Retinal pigment epithelial cell (primary cell): ENCODE data around the gene DPP6.

Experiments
- DNase-seq: peaks from one replicate; pipeline ENCODE4 v3.0.0-alpha.2; 2010; ENCODE audit warnings: low read depth
- H3K4me3 ChIP-seq: 2 replicates; pipeline ENCODE4 v1.5.1; 2011; ENCODE audit warnings: mild to moderate bottlenecking, low read length, control low read depth, moderate library complexity
- TF ChIP-seq, protein P1 (sequence below): conservative IDR thresholded peaks from 2 replicates; pipeline ENCODE4 v1.5.1; 2011; ENCODE audit warnings: low read depth, low read length, control low read depth, inconsistent platforms

DPP6 gene

DNA sequence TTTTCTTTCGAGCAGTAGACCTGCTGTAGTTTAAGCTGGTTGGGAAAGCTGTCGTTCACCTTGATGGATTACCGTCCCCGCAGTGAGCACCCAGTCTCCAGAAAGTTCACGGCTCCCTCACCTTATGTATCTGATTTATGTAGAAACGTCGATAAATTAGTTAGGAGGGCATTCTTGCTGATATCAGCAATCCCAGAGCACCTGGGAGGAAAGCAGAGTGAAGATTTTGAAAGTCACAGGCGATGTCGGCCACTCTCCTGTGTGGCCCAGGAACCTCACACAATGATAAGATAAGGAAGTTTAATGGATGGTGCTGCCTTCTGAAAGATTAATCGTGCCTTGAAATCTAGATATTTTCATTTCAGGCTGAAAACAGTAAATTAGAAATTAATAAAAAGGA lies 336.8 kb downstream of the DPP6 start:
- TF ChIP-seq, protein P1, sequence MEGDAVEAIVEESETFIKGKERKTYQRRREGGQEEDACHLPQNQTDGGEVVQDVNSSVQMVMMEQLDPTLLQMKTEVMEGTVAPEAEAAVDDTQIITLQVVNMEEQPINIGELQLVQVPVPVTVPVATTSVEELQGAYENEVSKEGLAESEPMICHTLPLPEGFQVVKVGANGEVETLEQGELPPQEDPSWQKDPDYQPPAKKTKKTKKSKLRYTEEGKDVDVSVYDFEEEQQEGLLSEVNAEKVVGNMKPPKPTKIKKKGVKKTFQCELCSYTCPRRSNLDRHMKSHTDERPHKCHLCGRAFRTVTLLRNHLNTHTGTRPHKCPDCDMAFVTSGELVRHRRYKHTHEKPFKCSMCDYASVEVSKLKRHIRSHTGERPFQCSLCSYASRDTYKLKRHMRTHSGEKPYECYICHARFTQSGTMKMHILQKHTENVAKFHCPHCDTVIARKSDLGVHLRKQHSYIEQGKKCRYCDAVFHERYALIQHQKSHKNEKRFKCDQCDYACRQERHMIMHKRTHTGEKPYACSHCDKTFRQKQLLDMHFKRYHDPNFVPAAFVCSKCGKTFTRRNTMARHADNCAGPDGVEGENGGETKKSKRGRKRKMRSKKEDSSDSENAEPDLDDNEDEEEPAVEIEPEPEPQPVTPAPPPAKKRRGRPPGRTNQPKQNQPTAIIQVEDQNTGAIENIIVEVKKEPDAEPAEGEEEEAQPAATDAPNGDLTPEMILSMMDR: no peak
- H3K4me3 ChIP-seq: no peak overlapping the region
- no peak for DNase-seq

DNA sequence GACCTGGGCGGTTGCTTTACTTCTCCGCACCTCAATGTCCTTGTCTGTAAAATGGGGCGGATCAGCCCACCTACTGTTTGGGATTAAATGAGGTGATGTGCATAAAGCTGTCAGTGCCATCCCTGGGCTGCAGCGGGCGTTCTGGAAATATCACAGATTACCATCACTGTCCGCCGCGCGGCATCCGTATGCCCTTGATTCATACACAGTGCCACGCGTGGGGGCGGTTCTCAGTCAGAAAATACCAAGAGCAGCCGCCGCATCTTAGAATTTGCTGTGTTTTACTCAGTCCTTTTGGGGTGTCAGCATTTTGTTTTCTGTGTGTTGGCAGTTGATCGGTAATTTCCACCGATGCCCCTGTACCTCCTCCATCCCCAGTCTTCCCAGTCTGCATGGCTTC lies 338.8 kb downstream of the DPP6 start:
- DNase-seq: no peak
- H3K4me3 ChIP-seq: no peak overlapping the region
- TF ChIP-seq, protein P1: no peak

DNA sequence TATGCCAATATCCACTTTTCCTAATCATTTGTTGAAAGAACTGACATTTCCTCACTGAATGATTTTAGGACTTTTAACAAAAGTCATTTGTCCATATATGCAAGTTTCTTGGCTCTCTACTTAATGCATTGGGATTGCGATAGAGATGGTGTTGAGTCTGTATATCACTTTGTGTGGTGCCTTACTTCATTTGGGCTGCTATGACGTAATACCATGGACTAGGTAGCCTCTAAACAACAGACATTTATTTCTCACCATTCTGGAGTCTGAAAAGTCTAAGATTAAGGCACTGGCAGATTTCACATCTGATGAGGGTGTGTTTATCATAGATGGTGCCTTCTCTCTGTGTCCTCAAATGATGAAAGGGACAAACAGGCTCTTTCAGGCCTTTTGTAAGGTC lies 342.6 kb downstream of the DPP6 start:
- TF ChIP-seq, protein P1: no peak
- H3K4me3 ChIP-seq: no peak overlapping the region
- DNase-seq: no peak

DNA sequence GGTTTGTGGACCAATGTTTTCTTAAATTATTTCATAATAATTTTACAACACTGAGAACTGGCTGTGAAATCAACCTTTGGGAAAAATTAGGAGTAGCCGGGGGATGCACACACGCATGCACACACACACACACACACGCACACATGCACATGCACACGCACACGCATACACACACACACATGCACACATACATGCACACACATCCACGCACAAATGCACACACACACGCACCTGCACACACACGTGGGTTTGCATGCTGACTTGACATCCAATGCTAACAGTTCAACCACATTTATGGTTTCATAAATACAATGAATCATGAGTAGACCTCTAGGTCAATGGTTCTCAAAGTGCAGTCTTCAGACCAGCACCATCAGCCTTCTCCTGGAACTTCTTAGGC lies 354.1 kb downstream of the DPP6 start:
- H3K4me3 ChIP-seq: no peak overlapping the region
- TF ChIP-seq, protein P1: no peak
- DNase-seq: no peak

DNA sequence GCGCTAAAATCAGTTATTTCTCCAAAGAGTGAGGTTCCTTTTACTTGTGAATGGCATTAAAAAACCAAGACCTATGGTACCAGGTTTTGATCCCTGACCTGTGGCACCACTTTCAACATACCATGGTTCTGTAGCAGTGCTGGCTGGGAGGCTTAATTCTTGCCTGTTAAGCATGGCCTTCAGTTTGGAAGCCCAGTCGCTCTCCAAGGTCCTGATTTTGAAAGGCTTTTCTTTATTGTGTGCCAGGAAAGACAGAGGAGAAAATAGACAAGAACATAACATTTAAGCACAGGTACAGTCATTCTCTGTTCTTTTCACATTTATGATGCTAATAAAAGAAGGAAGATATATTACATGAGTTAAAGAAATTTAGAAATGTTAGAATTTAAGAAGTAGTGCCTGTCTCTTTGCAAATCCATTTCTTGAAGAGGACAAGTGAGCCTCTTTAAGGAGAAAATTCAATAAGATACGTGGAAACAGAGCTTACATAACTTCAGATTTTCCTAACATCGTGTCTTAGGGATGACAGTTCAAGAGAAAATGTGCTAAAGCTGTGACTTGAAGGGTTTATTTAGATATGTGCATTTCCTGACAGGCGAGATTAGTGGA lies 357.6 kb downstream of the DPP6 start:
- no peak for DNase-seq
- TF ChIP-seq, protein P1: no peak
- no peak overlapping the region for H3K4me3 ChIP-seq

DNA sequence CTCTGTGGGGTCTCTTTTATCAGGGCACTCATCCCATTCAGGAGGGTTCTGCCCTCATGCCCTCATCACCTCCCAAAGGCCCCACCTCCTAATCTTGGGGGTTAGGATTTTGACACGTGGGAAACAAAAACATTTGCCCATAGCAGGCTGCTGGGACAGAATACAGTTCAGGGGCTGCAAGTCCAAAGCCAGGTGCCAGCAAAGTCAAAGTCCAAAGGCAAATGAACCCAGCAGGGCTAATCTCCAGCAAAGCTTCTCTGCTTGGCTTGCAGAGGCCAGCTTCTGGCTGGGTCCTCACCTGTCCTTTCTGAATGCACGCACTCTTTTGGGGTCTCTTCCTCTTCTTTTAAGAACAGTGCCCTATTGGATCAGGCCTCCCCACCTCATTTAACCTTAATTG lies 359.9 kb downstream of the DPP6 start:
- no peak for DNase-seq
- H3K4me3 ChIP-seq: no peak overlapping the region
- TF ChIP-seq, protein P1: no peak

DNA sequence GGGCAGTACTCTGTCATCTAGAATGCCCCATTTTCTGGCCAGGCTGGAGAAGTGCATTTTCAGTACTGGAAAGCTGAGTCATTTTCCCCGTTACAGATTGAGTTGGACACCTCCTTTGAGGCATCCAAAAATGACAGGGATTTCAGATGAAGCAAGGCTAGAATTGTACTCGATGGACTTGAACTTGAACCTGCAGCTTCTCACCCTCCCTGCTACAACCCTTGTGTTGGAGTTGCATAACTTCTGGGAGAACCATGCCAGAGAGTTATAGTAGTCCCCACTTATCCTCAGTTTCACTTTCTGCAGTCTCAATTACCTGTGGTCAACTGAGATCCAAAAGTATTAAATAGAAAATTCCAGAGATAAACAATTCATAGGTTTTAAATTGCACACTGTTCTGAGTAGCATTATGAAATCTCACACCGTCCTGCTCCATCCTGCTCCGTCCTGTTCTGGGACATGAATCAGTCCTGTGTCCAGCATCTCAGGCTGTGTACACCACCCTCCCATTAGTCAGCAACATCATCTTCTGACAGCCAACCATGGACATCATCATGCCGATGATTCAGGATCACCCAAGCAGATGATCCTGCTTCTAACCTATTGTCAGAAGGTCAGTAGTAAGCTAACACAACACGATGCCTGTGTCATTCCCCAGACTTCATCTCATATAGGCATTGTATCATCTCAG lies 363.7 kb downstream of the DPP6 start:
- no peak overlapping the region for H3K4me3 ChIP-seq
- TF ChIP-seq, protein P1: no peak
- no peak for DNase-seq
